Activated T-cell treated with anti-CD3 and anti-CD28 coated beads for 48 hours (primary cell): Measurements from ENCODE around the gene RGL1.

ENCODE experiments used
- DNase-seq: peaks from one replicate; pipeline ENCODE4 v3.0.0-alpha.2; 2020; ENCODE audit warnings: low read depth

Gene RGL1

DNA sequence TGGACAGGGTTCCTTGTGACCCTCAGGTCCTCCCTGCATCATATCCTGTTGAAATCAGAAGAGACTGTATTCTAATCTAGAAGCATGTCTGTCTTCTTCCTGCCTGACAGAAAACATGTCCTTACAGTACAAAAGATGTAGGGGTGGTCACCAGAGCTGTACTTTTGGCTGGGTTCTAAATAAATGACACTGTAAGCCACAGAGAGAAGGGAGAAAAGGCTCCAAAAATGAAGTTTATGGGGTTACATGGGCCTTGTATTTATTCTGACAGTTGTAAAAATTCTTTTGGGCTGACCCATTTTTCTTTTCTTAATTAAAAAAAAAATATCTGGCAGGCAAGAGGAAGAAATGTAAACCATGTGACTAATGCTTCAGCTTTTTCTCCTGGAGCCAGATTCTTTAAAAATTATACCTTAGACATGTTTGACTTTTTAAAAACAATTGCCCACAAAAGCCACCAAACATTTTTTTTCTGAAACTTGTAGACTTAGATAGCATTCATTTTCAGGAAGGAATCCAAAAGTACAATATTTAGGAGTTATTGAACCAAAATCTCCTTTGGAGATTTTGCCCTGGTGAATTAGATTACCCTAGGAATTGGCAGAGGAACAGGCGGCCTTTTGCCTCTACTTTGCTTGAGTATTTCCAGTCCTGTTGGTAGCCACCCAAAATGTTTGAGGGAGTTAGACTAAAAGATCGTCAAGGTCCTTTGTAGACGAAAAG is 17.1 kb downstream of the RGL1 start:
- DNase-seq: no peak

DNA sequence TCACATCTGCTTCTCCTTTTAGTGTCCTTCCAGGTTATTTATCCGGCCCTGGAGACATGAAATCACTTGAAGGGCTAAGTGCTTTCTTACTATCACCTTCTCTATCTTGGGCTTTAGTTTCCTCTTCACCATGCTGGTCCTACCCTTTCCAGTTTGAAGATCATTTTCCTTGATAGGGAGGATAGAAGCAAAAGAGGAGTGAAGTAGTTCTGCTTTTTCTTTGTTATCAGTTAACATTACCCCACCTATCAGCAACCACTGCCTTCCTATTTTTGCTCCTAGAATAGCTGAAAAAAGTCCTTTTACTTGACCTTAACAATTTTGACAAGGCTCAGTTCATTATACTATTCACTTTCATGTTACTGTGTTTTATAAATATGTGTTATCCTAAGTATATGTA is 19.4 kb downstream of the RGL1 start:
- DNase-seq: no peak

DNA sequence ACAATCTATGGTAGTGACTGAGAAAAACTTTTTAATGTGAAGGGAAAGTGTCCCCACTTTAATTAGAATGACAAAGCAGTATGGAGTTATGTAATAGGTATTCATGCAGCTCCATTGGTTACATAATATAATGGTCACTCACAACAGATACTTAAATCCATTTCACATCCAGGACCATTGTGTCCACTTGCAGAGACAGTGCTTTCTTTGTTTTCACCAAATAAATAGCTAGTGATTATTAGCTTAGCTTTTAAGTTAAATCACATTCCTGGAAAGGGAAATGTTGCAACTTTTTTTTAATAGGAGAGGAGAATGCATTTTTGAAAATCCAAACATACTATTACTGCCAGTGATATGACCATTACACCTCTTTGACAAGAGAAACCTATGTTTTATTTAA is 22.9 kb downstream of the RGL1 start:
- DNase-seq: no peak

DNA sequence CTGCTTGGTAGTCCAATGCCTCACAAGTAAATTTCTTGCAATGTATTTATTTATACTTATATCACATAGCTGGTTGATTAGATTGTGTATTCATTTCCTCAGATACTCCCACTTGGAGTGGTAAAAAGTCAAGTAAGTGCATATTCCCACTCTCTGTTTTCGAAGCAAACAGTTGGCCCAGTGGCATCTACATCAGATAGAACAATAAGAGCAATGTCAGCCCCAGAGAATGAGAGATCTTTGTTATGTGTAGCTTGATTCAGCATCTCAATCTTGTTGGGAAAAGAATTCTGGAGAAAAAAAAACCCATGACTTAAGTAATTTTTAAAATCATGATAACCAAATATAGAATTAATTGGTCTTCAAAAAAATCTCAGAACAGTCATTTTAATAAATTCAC is 25.5 kb downstream of the RGL1 start:
- no peak for DNase-seq

DNA sequence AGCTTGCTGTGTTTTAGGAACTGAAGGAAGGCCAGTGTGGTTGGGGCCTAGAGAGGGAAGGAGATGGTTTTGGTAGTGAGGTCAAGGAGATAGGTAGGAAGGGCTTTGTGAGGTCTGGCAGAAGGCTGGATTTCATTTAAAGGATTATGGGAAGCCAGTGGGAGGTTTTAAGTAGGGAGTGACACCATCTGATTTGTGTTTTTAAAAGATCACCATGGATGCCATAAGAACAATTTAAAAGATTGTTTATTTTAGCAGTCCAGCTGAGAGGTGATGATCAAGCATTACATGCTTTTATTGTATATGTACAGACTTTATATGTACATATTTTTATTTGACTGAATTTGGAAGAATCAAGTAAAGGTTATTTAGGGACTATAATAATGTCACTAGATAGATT is 26.4 kb downstream of the RGL1 start:
- DNase-seq: no peak

DNA sequence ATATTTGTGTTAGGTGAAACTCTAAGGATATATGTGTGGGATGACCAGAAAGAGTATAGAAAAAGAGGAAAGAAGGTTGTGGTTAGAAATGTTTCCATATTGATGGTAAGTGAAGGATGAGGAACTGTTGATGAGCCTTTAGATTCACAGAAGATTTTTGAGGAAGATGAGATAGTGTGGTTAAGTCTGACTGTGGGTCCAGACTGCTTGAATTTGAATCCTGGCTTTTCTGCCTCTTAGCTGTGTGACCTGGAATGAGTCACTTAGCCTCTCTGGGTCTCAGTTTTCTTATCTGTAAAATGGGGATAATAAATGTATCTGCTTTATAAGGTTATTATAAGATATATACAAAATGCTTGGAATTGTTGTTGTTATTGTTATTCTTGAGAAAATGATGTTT is 27.5 kb downstream of the RGL1 start:
- no peak for DNase-seq

DNA sequence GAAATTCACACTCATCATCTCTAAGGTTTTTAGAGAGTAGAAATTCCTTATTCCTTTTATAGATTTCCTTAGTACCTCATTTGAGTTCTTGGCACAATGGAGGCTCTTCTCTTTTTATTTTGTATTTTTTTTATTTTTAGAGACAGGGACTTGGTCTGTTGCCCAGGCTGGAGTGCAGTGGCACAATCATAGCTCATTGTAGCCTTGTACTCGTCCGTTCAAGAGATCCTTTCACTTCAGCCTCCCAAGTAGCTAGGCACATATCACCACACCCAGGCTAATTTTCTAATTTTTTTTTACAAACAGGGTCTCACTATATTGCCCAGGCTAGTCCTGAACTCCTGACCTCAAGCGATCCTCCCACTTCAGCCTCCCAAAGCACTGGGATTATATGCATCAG is 29.6 kb downstream of the RGL1 start:
- no peak for DNase-seq

DNA sequence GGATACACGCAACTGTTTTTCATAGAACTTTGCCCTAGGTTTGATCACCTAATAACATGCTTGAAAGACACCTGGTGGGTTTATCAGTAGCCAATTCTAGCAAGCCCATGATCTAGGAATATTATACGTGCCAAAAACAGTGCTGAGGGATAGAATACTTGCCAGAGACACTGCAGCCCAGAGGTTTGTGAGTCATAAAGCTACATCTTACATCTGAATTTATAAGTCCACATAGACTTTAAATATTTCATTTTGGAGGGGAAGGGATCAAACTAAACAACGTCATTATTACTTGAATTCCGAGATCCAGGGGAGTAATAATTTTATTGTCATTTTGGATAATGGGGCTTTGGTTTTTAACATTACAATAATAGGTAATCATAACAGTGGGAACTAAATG is 31.7 kb downstream of the RGL1 start:
- no peak for DNase-seq

DNA sequence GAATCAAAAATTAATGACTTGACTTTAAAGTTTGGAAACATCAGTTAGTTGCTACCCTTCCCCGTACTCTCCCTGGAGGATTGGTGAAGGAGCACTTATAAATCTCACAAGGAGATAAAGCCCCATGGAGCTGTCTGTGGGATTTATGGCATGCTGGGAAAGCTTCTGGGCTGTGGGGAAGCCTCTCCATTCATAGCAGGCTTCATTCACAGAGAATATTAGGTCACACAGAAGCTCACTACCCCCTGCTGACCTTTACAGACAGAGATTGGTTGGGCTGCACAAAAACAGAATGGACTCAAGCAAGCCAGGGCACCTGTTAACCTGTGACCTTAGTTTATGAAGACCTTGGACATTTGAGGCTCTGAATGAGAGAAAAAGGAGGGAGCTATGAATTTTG is 32.1 kb downstream of the RGL1 start:
- DNase-seq: no peak

DNA sequence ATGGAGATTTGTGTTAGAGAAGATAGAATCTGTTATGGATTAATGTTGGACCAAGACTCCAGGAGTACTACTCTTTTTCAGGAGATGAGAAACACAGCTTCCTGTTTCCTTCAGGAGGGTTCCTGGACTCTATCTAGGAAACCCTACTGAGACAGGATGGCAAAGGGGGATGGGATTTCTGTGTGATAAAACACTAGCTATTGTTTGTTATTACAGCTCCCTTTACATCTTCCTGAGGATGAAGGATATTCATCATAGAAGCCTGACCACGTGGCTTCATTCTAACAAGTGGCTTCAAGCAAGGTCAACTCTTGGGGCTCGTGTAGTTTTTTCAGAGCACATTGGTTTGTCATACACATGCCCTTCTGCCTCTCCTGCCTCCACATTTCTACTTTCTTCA is 33.3 kb downstream of the RGL1 start:
- DNase-seq: no peak

DNA sequence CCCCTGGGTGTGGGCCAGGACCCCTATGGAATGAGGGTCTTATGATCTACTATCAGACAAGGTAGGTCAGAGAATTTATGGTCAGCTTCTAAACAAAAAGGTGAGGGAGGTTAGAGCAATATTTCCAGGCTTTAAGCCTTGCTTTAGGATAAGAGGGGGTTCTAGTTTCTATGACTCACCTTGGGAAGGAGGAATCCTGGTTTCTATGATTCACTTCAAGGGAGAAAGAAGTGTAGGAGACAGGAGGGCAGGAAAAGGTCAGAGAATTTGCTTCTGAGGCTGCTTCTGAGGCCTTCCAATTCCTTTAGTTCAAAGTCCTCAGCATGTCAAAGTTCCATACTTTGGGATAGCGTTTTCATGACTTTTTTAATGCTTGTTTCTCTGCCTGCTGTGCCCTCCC is 35.2 kb downstream of the RGL1 start:
- DNase-seq: no peak

DNA sequence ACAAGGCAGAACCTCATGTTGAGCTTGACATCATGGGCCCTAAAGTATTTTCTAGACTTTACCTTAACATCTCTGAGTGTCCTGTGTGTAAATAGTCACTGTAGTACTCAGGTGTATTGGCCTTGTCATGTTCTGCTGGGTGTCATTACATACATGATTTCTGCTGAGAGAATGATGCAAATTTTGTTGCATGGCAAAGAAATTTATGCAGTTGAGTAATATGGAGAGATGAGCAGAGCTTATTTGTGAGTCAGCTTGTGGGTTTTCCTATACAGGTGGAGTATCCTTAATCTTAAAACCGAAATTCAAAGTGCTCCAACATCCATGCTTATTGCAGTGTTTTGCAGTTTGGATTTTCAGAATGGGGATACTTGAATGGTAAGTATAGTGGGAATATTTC is 36.6 kb downstream of the RGL1 start:
- DNase-seq: no peak

DNA sequence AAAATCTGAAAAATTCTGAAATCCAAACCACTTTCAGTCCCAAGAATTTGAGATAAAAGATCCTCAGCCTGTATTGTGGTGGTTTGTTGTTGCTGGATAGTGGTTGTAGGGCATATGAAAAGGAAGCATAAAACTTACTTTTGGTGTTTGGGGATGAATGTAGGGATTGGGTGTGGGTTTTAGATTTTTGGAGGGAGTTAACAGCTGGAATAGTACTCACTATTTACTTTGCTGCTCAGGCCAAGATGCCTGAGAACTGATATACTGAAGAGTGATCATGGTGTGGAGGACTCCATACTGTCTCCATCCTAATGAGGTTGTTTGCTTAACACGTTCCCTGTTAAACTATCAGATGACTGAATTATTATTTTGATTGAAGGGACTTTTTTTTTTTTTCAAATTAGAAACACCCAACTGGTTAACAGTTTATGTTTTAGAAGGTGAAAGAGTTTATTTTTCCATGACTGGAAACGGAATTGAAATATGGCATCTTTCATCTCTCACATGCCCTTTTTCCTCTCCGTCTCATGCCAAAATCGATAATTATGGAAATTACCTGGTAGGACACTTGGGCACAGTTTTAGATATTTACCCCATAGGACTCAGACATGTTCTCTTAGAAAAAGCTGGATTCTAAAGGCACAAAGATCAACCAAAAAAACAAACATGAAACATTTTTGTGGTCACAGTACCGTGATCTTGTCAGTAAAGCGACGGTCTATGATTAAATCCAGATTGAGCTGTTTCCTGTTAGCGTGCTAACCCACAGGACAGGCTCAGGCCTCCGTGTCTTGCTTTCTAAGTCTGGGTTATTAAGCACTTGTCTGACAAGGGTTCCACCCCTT is 37.3 kb downstream of the RGL1 start:
- DNase-seq: peak; percentile 8

DNA sequence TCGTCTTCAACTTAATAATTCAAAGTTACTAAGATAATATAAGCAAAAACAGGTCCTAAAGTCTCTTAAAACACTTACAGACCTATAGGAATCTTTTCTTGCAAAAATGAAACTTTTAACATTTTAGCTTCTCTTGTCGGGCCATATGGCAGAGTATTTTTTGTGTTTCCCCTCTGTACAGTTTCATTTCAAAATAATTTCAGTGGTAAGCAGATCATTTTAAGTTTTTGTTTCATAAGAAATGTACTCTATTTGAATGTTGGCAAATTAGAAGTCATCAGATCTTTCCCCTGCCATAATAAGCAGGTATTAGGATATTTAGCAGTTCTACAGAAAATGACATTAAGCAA is 37.9 kb downstream of the RGL1 start:
- DNase-seq: no peak

DNA sequence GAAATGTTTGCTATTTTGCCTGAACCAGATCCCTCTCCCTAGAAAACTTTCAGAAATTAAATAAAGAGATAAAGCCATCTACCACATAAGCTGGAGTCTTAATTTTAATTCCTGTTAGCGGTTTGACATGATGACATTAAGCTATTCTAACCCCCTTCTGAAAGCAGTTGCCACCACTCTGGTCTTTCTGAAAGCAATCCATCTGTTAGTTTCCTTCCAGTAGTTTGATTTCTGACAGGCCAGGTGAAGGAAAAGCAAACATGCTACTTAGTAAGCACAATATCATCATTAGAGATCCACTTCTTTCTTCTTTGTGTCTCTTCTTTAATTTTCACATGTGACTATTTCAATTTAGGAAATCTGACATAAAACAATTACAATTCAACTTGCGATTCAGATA is 39.9 kb downstream of the RGL1 start:
- no peak for DNase-seq

DNA sequence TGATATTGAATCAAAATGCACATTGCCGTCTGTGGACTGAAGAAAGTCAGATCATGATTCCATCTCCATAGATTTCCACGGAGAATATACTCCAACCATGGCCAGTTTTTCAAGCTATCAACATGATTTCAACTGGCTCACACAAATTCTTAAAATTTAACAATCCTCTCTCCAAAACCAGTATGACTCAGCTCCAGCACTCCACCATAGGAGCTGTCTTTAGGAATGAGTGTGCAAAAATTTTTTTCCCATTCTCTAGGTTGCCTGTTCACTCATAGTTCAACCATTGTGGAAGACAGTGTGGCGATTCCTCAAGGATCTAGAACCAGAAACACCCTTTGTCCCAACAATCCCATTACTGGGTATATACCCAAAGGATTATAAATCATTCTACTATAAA is 40.8 kb downstream of the RGL1 start:
- DNase-seq: no peak

DNA sequence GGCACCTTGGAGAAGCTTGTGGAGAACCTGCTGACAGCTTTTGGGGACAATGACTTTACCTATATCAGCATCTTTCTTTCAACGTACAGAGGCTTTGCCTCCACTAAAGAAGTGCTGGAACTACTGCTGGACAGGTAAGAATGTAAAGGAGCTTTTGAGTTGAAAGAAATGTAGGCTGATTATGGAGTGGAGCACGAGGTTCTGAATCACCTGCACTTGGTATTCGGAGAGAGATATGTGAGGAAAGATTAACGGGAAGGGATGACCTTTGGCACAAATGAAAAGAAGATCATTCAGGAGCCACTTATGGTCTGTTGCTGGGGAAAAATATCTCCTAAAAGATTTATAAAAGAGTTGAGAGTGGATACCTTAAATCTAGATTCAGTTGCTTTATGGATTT is 42.7 kb downstream of the RGL1 start:
- DNase-seq: no peak

DNA sequence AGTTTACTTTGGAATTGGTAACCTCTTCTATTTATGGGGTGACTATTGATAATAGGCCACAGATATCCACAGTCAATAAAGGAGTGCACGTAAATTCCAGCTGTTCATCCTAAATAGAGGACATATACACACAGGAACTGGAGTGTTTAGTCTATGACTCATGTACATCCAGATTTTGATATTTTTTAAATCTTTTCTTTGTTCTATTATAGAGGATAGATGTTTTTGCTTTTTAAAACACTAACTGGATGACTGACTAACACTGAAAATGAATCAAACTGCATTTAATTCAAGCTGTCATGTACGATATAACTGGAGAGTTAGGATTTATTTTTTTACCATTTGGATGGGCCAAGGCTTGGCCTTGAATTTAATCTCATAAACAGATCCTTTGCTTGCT is 45.9 kb downstream of the RGL1 start:
- no peak for DNase-seq

DNA sequence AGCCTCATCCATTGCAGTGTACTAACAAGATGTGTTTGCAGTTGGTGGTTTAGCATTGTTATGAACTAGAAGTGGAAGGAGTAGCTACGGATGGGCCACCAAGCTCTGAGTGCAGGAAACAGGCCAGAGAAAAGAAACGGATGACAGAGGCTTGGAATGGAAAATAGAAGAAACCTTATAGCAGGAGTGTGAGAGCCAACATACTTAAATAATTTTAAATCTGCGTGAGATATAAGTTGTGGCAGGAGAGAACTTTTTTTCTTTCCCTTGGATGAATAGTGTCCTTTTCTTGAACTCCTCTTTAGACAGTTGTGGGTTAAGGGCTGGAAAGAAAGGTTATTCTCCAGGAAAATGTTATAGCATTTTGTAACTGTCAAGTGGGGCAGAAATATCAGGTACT is 54.2 kb downstream of the RGL1 start:
- DNase-seq: no peak

DNA sequence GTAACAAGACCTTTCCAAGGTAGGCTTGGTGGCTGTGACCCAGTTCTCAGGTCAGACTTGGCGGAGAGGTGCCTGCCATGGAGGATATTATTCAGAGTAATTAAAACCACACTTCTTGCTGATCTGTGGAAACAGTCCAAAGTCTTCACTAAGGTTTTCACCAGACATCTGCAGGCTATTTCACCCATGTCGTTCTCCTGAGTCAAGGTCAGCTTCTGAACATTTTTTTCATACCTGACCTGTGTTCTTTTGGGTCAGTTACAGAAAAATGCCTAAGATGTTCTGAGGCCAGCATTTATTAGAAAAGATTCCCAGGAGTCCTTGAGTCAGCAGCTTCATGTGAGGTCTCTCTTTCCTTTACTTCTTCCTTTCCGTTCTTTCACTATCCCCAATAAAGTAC is 54.9 kb downstream of the RGL1 start:
- DNase-seq: no peak

DNA sequence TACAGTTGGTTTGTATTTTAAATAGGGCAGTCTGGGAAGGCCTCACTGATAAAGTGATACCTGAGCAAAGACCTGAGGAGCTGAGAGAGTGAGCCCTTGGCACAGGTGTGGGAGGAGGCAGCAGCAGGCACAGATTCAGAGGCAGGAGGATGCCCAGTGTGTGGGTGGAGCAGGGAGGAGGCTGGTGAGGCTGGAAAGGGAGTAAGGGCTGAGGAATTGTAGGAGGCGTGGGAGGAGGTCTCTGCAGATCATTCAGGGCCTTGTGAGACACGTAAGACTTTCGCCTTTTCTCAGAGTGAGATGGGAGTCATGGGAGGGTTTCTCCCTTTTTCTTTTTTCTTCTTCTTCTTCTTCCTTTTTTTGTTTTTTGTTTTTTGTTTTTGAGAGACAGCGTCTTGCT is 58.0 kb downstream of the RGL1 start:
- no peak for DNase-seq

DNA sequence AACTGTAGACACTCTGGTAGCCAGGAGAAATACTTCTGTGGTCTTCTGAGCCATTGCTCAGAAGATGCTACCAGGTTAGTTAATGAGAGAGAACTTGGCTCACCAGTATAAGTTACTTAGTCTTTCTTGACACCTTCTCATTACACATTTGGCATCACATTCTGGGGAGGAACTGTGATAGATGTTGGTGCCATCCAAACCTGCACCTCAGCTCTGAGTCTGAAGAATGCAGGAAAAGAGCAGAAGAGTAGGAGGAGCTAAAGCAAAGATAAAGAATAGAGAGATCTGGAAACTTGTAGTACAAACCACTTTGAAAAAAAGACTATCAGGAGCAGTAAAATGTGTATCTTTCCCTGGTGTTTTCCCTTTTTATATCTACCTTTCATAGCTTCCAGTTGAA is 58.9 kb downstream of the RGL1 start:
- DNase-seq: no peak

DNA sequence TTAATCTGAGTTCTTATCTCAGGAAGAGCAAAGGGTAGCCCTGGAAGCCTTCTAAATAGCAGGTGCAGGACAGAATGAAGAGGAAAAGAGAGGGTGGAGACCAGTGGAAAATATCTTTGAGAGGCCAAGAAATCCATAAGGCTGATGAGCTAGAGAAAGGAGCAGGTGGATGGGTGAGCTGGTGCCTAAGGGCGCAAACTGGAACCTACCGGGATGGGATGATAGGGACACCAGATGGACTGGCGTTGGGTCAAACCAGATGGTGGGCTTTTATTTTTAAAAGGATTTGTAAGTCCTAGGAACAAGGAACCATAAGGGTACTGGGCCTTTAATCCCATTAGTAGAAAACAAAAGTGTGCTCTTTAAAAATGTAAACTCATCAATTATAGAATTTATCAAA is 59.7 kb downstream of the RGL1 start:
- no peak for DNase-seq

DNA sequence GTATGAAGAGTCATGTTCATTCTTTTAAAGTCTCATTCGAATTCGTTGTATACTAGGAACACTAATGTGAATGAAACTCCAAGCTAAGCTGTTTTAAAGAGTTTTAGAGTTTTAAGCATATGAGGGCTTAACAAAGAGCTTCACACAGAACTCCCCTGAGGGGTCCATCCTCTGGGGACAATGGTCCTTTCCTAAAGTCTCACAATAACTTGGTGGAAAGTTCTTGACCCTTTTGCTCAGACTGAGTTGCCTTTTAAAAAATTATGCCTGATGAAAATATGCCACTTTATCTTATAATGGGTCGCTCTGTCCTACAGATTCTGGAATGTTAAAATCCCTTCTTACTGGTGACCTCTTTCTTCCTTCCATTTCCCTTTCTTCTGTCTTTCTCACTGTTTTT is 64.3 kb downstream of the RGL1 start:
- no peak for DNase-seq
